ENCODE measurements around the gene RCAN1.

GRCh38 chr21:34552360-34553098, 62.4 kb downstream of the RCAN1 start:
- TF ChIP-seq ATF3 (IDR thresholded peaks at IDR 0.05) (no peak), EZH2 (IDR thresholded peaks at IDR 0.05) (no peak), POLR2A (IDR thresholded peaks at IDR 0.05; ENCODE audit: borderline replicate concordance, extremely low read depth, insufficient read depth, insufficient read length) (no peak), CTCF (IDR thresholded peaks at IDR 0.05 in 2 of 3, conservative IDR thresholded peaks at IDR 0.05 in 1 of 3; ENCODE audit: borderline replicate concordance in 1 of 3, insufficient read depth in 1 of 3, low read depth in 2 of 3, low read length in 2 of 3) (no peak), POLR2AphosphoS5 (IDR thresholded peaks at IDR 0.05; ENCODE audit: low read depth, low read length) (no peak), SIN3A (IDR thresholded peaks at IDR 0.05; ENCODE audit: low read depth) (no peak), MAX (IDR thresholded peaks at IDR 0.05) (no peak), RAD21 (IDR thresholded peaks at IDR 0.05; ENCODE audit: low read depth) (no peak), REST (IDR thresholded peaks at IDR 0.05; ENCODE audit: low read depth) (no peak)
